ENCODE results near the gene ZBTB44. TPM values are rescaled to one million over a fixed set of nuclear protein-coding genes. Genes with fewer than 3 reads are reported as not detected.
"Not testable (repeated sequence)": the region's sequence is repeated elsewhere in the genome, so short reads cannot be mapped to it uniquely, and the experiment has no call there.

ZBTB44 gene
- polyA plus RNA-seq, 1 donor: 31.4 TPM

DNA sequence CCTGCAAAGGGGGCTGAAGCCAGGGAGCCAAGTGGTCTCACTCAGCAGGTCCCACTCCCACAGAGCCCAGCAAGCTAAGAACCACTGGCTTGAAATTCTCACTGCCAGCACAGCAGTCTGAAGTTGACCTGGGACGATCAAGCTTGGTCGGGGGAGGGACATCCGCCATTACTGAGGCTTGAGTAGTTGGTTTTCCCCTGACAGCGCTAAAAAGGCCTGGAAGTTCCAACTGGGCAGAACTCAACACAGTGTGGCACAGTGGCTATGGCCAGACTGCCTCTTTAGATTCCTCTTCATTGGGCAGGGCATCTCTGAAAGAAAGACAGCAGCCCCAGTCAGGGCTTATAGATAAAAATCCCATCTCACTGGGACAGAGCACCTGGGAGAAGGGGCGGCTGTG is 64.8 kb downstream of the ZBTB44 start:
- DNase-seq (ENCODE audit: low read depth): not testable (repeated sequence)

- no peak for DNase-seq (ENCODE audit: low read depth)
Measured at GRCh38 chr11:130249371-130249770, 65.3 kb downstream of the ZBTB44 start.

DNA sequence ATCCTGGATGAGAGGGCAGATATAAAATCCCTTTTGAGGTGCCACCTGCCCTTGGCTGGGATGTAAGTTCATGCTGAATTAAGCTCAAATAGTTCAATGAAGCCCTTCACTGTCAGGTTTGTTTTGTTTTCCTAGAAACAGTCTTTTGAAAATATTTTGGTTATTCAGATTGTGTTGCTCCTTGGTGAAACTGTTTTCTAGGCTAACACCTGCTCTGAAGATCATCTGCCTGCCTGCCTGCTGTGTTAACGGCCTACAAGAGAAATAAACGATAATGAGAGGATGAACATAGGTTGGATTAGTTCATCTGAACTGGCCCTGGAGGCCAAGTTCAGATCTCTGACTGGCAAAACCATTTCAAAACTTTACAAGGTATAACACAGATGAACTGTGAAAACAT is 67.4 kb downstream of the ZBTB44 start:
- DNase-seq (ENCODE audit: low read depth): no peak

DNA sequence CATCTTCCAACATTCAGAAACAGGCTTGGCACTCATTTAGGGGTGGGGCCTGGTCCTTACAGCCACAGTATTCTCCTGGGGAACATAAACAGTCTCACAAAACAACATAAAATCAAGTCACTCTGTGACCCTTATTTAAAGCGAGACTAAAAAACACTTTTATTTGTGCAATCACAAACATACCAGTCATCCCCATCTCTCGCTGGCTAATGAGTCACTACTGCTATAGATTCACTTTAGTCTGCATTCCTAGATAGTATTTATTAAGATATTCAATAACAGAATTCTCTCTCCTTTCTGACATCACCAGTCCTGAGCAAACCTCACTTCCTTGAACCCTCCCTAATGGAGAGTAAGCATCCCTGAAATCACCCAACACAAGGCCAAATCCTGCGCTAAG is 68.0 kb downstream of the ZBTB44 start:
- no peak for DNase-seq (ENCODE audit: low read depth)

- DNase-seq (ENCODE audit: low read depth): no peak
Measured at GRCh38 chr11:130246270-130246669, 68.4 kb downstream of the ZBTB44 start.

- not testable (repeated sequence) for DNase-seq (ENCODE audit: low read depth)
Measured at GRCh38 chr11:130245375-130245774, 69.3 kb downstream of the ZBTB44 start.

DNA sequence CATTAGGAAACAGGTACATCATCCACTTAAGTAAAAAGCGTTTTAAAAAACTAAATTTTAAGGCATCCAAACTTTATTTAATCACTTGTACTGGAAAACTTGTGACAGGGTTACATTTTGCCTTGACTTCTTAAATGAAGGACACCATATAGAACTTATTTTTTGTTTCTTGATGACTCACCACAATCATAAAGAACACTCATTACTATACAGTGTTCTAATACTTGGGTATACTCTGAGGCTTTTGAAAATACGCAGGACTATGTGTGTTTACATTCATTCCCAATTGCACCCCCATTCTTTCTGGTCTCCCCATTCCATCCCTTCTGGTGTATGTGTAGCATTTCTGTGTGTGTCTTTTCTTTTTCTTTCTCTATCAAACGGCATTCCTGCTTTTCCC is 69.9 kb downstream of the ZBTB44 start:
- DNase-seq (ENCODE audit: low read depth): no peak

DNA sequence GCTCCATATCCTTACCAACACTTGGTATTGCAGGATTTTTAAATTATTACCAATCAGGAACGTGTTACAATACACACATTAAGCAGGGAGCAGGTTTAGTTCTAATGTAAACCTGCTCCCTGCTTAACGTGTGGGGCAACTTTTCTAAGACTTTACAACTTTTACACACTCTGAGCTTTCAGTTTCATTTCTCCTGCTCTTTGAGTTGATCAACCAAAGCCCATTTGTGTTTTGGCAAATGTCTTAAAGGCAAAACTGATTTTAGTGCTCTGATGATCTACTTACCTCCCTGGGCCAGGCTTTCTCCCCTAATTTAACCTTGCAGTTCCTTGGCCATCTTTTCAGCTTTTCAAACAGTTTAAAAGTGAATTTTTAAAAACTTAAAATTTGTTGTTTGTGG is 70.9 kb downstream of the ZBTB44 start:
- DNase-seq (ENCODE audit: low read depth): no peak

GRCh38 chr11:130241713-130242112 is 73.0 kb downstream of the ZBTB44 start:
- DNase-seq (ENCODE audit: low read depth): no peak

- DNase-seq (ENCODE audit: low read depth): no peak
Measured at GRCh38 chr11:130237282-130238006, 77.3 kb downstream of the ZBTB44 start.

- no peak for DNase-seq (ENCODE audit: low read depth)
Measured at GRCh38 chr11:130234315-130234714, 80.4 kb downstream of the ZBTB44 start.

DNA sequence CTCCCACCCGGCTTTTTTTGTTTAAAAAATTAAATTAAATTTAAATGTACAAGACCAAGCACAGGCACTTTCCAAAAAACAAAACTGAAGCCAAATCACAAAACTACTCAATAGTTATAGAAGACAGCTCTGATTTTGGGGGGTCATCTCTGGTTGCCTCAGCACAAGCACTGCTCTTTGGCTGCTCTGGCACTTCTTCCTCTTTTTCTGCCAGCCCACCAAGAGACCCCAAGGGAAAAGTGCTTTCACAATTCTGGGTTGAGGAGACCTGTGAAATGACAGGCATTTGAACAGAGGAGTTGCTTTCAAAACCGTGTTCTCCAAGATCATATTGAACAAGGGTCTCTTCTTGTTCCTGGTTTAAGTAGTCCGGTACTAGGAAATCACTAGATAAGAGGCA is 80.8 kb downstream of the ZBTB44 start:
- not testable (repeated sequence) for DNase-seq (ENCODE audit: low read depth)

- DNase-seq (ENCODE audit: low read depth): not testable (repeated sequence)
Measured at GRCh38 chr11:130233486-130233885, 81.2 kb downstream of the ZBTB44 start.

GRCh38 chr11:130227373-130227772 is 87.3 kb downstream of the ZBTB44 start:
- DNase-seq (ENCODE audit: low read depth): no peak

DNA sequence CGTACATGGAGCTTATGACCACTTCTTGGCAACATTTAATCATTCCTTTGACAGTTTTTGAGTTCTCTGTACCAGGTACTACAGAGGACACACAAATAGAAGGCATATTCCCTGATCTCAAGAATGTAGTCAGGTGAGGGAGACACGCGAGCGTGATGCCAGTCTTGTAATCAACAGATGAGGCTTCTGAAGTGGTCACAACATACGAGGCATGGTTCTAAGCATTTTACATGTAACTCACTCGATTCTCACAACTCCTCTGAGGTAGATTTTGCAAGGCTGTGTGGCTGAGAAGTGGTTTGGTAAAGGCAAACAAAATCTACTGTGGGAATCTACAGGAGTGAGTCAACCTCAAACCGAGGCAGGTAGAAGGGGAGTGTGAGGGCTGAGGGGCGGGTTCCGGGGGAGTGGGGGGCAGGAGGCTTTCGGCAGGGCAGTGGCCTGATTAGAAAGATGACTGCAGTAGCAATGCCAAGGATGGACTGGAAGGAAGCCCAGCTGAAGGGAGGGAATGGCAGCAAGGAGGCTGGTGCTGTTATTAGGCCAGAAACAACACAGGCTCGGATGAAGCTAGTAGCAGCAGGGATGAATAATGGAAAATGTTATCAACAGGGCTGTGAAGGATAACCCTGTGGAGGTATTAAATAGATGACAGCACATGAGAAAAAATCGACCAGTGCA is 91.3 kb downstream of the ZBTB44 start:
- no peak for DNase-seq (ENCODE audit: low read depth)

- no peak for DNase-seq (ENCODE audit: low read depth)
Measured at GRCh38 chr11:130220311-130221035, 94.2 kb downstream of the ZBTB44 start.

DNA sequence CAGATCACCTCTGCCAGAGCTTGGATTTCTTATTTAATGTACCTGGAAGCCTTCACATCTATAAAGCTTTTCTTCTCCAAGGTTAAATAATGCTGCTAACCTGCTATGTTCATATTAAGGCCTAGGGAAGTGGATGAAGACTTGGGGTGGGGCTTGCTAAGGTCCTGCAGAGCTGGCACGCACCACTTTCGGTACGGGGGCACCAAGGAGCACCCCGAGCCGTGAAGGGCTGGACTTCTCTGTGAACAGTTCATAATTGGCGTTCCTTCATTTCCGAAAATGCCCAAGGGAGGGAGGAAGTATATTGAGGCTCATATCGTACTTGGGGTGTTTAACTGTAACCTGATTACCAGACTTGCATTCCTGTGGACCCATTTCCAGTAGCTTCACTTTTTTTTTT is 95.6 kb downstream of the ZBTB44 start:
- DNase-seq (ENCODE audit: low read depth): no peak

DNA sequence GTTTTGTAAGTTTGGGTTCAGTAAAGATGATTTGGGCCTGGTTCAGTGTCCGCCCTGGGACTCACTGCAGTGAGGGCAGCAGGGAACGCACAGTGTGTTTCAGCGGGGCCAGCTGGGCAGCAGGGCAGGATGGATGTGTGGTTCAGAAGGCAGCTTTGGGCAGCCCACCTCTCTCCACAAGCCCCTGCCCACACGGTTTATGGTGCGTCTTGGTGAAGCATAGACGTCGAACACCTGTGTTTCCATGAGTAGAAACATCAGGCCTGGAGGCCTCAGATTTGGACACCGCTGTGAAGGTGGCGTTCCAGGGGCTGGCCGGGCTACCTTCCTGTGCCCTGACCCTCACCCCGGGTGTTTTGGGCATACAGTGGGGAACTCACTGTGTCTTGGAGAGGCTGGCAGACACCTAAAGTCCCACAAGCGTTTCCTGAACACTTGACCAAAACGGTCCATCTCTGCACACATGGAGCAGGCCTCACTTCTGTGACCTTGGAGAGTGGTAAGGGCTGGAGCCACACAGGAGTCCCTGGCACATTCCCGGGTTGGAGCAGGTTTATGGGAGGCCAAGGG is 96.1 kb downstream of the ZBTB44 start:
- no peak for DNase-seq (ENCODE audit: low read depth)

DNA sequence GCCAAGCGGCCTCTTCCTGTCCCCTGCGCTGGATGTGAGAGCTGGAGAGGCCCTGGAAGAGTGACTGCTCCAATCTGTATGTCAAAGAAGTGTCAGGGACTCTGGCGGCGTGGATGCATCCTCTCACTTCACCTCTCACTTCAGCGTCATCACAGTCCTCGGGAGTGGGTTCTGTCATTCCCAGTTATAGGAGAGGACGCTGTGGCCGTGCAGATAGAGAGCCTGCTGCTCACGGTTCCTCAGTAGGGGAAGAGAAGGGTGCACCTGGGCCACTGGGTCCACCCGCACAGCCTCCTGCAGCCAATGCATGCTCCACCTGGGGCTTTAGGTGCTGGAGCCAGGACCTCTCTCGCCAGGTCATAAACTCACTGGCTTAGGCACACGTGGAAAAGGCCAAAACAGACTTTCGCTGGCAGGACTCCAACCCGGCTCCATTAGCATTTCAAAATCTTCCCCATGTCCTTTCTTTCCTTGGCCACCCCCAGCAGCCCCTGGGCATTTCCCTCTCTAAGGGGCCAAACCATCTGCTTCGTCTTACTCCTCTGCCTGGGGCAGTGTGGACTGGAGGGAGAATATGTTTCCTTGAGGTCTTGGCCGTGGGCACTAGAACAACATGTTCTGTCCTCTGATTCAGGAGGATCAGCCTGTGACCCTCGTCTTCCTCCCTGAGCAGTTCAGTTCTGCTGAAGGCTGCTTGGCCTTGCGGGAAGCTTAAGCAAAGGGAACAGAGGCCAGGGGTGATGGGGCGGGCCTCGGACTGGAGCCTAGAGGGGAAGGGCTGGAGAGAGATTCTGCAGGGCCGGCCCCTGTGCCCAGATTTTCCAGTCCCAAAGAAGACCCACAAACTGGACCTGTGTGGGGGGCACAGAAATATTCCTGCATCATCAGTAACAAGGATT is 97.3 kb downstream of the ZBTB44 start:
- no peak for DNase-seq (ENCODE audit: low read depth)

- no peak for DNase-seq (ENCODE audit: low read depth)
Measured at GRCh38 chr11:130216591-130217132, 98.1 kb downstream of the ZBTB44 start.

DNA sequence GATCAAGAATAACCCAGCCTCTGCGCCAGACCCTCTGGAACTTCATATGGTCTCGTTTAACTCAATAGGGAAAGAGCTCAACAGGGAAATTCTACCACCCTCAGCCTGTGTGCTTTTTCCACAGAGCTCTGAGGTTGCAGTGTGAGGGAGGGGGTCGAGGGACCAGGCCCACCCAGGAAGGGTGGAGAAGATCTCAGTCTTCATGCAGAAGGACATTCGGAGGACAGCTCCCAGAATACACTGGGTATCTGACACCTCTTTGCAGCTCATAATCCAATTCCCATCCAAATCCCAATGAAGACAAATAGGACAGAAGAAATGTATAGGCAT is 98.5 kb downstream of the ZBTB44 start:
- no peak for DNase-seq (ENCODE audit: low read depth)
